Peyer's patch (tissue), 4 donors: ENCODE measurements around the gene POC1A. TPM values are rescaled to one million over a fixed set of nuclear protein-coding genes. Genes with fewer than 3 reads are reported as not detected.

Experiments
- DNase-seq, 3 donors: peaks; one replicate each; pipeline ENCODE4 v3.0.0-alpha.2; 2017 to 2019
- H3K27ac ChIP-seq, 4 donors: fragments of 200-600 bp; sonication (generic); one replicate each; pipeline ENCODE4 v1.5.1; 2016 to 2019
- H3K27me3 ChIP-seq, 2 donors: fragments of 200-600 bp; sonication (generic); one replicate each; pipeline ENCODE4 v1.5.1; 2019
- H3K36me3 ChIP-seq, 3 donors: fragments of 200-600 bp; sonication (generic); one replicate each; pipeline ENCODE4 v1.5.1; 2016 to 2019
- H3K4me1 ChIP-seq, 4 donors: fragments of 200-600 bp; sonication (generic); one replicate each; pipeline ENCODE4 v1.5.1; 2016 to 2019
- H3K4me3 ChIP-seq, 4 donors: fragments of 200-600 bp; sonication (generic); 1 replicate in 3 of 4; 2 replicates in 1 of 4; pipeline ENCODE4 v1.5.1; 2016 to 2019; ENCODE audit warnings: mild to moderate bottlenecking in 1 of 4
- H3K9me3 ChIP-seq, 4 donors: fragments of 200-600 bp; sonication (generic); one replicate each; pipeline ENCODE4 v1.5.1; 2016 to 2019; ENCODE audit warnings: mild to moderate bottlenecking in 1 of 4
- POLR2A ChIP-seq, 2 donors: fragments of 450-650 bp; IDR thresholded peaks; one replicate each; pipeline ENCODE4 v1.5.1; 2017; ENCODE audit warnings: antibody characterized with exemption in 2 of 2, mild to moderate bottlenecking in 2 of 2, moderate library complexity in 2 of 2
- total RNA-seq, 4 donors: library from RNA; depleted of rRNA; stranded (reverse); fragments of >200 nt; gene quantifications; one replicate each; pipeline ENCODE4 v1.1.0, GENCODE V29; 2016
- TF ChIP-seq, protein P1 (sequence below), 6 experiments: fragments of 450-650 bp in 4 of 6; fragments of 200-600 bp in 2 of 6; sonication (generic) in 1 of 6; IDR thresholded peaks; one replicate each; pipeline ENCODE4 v1.5.1; 2017 to 2019; ENCODE audit warnings: antibody characterized with exemption in 6 of 6, mild to moderate bottlenecking in 3 of 6, moderate library complexity in 1 of 6

The POC1A gene
- total RNA-seq, 4 donors from 2014 or later: 3.4 to 9.3 (median 6.5) TPM

DNA sequence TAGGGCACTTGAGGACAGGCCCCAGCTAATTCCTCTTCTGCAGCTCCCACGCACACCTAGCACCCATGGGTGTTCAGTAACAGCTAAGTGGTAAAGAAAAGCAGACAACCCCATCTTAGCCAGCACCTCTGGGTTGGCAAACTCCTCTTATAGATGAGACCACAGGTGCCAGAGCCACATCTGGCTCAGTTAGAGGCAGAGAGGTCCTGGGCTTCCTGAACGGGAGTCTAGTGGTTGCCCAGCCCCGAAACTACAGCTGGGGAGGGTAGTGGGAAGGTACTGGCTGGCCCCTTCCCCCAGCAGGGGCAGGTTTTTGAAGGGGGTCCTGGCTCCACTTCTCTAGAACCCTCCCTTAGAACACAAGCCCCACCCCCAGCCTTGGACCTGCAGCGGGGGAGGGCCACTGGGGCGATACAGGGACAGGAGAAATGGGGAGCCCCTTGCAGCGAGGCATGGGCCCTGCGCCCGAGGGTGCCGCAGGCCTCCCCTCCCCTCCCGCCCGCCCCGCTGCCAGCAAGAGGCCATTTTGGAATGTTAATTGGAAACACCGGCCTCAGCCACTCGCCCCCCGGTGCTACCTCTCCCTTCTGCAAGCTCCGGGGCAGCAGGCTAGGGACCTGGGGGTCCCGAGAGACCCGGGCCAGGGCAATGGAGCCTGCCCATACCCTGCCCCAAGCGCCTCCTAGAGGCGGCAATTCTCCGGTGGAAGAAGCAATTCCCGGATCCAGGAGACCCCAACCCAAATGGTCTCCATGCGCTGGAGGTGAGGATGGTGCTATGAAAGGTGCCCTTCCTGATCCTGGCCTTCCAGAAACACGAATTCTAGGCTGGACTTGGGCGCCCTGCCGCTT lies 99.3 kb downstream of the POC1A start:
- peak overlapping the region; percentile 51 to 85 (median 80) for H3K27ac ChIP-seq
- peaks cover 0 to 22% (median 0%) of the 10 kb centered on the region in 3 donors for H3K36me3 ChIP-seq
- H3K27me3 ChIP-seq: no peaks in the 10 kb centered on the region
- no peaks in the 10 kb centered on the region for H3K9me3 ChIP-seq
- DNase-seq: peak in 2 of 3 donors; percentile 29 to 50
- H3K4me1 ChIP-seq: peaks cover 3 to 49% (median 39%) of the 10 kb centered on the region in 4 donors
- peak overlapping the region; percentile 72 to 88 (median 81) for H3K4me3 ChIP-seq
- TF ChIP-seq, protein P1, sequence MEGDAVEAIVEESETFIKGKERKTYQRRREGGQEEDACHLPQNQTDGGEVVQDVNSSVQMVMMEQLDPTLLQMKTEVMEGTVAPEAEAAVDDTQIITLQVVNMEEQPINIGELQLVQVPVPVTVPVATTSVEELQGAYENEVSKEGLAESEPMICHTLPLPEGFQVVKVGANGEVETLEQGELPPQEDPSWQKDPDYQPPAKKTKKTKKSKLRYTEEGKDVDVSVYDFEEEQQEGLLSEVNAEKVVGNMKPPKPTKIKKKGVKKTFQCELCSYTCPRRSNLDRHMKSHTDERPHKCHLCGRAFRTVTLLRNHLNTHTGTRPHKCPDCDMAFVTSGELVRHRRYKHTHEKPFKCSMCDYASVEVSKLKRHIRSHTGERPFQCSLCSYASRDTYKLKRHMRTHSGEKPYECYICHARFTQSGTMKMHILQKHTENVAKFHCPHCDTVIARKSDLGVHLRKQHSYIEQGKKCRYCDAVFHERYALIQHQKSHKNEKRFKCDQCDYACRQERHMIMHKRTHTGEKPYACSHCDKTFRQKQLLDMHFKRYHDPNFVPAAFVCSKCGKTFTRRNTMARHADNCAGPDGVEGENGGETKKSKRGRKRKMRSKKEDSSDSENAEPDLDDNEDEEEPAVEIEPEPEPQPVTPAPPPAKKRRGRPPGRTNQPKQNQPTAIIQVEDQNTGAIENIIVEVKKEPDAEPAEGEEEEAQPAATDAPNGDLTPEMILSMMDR (IDR thresholded peaks at IDR 0.05): peak in 1 of 6 experiments; percentile 10
- no peak for TF ChIP-seq POLR2A (IDR thresholded peaks at IDR 0.05)

DNA sequence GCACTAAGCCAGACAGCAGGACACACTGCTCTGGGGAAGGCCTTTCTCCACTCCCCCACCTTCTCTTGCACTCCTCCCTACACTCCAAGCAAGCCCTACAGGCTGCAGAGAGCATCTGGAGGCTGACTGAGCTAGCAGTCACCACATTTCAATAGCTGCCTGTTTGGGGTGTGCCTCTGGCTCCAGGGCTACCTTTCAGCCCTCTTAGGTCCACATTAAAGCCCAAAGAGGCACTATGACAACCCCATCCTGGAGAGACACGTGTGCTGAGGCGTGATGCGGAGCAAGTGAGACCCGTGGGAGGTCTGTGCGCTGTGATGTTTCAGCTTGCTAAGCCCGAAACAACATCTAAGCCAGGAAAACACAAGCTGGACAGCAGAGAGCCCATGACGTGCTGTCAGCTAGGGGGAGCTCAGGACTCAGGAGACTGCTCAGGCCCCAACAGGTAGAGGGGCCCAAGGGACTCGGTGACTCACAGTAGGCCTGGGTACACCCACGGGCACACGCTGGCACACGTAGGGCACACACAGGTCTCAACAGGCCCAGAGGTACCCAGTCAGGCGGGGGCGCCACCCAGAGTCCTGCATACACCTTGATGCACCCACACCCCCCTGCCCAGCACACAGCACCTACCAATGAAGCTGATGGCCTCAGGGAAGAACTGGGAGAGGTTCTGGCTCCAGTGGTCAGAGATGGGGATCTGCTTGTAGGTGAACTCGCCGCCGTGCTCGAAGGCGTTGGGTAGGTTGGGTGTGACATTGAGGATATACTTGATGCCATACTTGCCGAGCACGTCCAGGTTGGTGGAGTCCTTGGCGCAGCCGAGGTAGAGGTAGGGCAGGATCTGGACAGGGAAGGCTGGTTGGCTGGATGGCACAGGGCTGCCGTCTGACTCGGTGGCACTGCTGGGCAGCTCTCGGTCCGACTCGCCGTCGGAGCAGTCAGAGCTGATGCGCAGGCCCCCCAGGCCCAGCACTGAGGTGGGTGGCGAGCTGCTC lies 100.6 kb downstream of the POC1A start:
- H3K27me3 ChIP-seq: no peaks in the 10 kb centered on the region
- peak overlapping the region in 3 of 4 donors; percentile 27 to 80 (median 30) for H3K4me3 ChIP-seq
- H3K36me3 ChIP-seq: peaks cover 0 to 27% (median 0%) of the 10 kb centered on the region in 3 donors
- peak overlapping the region; percentile 36 to 85 (median 74) for H3K27ac ChIP-seq
- H3K9me3 ChIP-seq: no peaks in the 10 kb centered on the region
- TF ChIP-seq, protein P1 (IDR thresholded peaks at IDR 0.05): peak in 1 of 6 experiments; percentile 18
- no peak for TF ChIP-seq POLR2A (IDR thresholded peaks at IDR 0.05)
- DNase-seq: peak in 1 of 3 donors; percentile 55
- H3K4me1 ChIP-seq: peaks cover 3 to 49% (median 39%) of the 10 kb centered on the region in 4 donors

DNA sequence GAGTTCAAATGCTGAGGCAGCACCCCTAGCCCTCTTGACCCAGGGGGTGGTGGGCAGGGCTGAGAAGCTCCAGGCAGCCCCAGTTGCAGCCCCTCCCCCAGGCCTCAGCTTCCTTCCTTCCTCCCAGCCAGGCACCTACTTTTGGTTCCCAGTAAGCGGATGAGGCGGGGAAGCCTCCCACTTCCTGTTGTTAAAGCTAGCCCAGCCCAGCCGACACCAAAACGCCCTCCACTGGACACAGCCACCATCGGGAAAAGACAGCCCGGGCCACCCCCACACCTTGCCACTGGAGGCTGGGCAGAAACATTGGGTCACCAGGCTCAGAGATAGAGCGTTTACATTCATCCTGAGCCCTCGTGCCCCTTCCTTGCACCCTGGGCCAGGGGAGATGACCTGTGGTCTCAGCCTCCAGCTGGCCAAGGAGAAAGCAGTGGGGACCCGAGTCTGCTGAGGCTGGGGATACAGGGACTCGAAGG lies 101.4 kb downstream of the POC1A start:
- TF ChIP-seq POLR2A (IDR thresholded peaks at IDR 0.05): no peak
- TF ChIP-seq, protein P1 (IDR thresholded peaks at IDR 0.05): peak in 1 of 6 experiments; percentile 17
- no peaks in the 10 kb centered on the region for H3K9me3 ChIP-seq
- H3K4me3 ChIP-seq: peak overlapping the region in 3 of 4 donors; percentile 27 to 30 (median 29)
- H3K27ac ChIP-seq: peak overlapping the region; percentile 36 to 85 (median 74)
- H3K36me3 ChIP-seq: peaks cover 0 to 27% (median 0%) of the 10 kb centered on the region in 3 donors
- no peaks in the 10 kb centered on the region for H3K27me3 ChIP-seq
- H3K4me1 ChIP-seq: peaks cover 3 to 48% (median 39%) of the 10 kb centered on the region in 4 donors
- DNase-seq: peak; percentile 66 to 93 (median 84)

- Histone ChIP-seq H3K4me3 (no peak overlapping the region), H3K36me3 (peaks cover 0 to 27% (median 0%) of the 10 kb centered on the region in 3 donors), H3K4me1 (peaks cover 3 to 47% (median 38%) of the 10 kb centered on the region in 4 donors), H3K9me3 (no peaks in the 10 kb centered on the region), H3K27me3 (no peaks in the 10 kb centered on the region), H3K27ac (peak overlapping the region in 3 of 4 donors; percentile 69 to 85 (median 80))
- no peak for TF ChIP-seq POLR2A (IDR thresholded peaks at IDR 0.05)
- TF ChIP-seq, protein P1 (IDR thresholded peaks at IDR 0.05): no peak
- no peak for DNase-seq
Observed at GRCh38 chr3:52051444-52051843, 102.8 kb downstream of the POC1A start.

DNA sequence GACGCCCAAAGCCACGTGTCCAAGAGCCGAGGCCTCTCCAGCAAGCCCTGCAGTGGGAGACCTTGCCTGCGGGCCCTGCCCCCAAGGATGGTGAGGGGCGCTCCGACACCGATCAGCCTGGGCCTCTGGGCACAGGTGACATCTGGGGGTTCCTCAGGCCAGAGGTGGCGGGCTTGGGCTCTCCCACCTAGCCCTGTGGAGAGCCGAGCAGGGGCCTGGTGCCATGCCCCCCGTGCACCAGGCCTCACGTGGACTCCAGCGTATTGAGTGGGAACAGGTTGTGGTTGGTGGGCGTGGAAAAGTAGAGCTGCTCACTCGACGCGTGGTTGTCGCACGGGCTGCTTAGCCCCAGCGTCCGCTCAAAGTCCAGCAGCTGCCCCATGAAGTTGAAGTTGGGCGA lies 103.7 kb downstream of the POC1A start:
- no peak overlapping the region for H3K27ac ChIP-seq
- H3K36me3 ChIP-seq: peaks cover 0 to 27% (median 0%) of the 10 kb centered on the region in 3 donors
- H3K27me3 ChIP-seq: no peaks in the 10 kb centered on the region
- TF ChIP-seq, protein P1 (IDR thresholded peaks at IDR 0.05): no peak
- no peak for TF ChIP-seq POLR2A (IDR thresholded peaks at IDR 0.05)
- no peaks in the 10 kb centered on the region for H3K9me3 ChIP-seq
- no peak overlapping the region for H3K4me3 ChIP-seq
- DNase-seq: no peak
- peaks cover 3 to 46% (median 37%) of the 10 kb centered on the region in 4 donors for H3K4me1 ChIP-seq
